GM23338 (cell line): ENCODE results near the gene KLHL4. TPM values are rescaled to one million over a fixed set of nuclear protein-coding genes. Genes with fewer than 3 reads are reported as not detected.

ENCODE experiments used
- ATAC-seq: fragments of 200-7000 bp; cut with Tn5 transposase; 3 replicates; pipeline ENCODE4 v1.9.1; 2020
- DNase-seq: peaks from one replicate; pipeline ENCODE4 v3.0.0-alpha.2; 2015; ENCODE audit warnings: low spot score
- H2AFZ ChIP-seq: fragments of 200-600 bp; sonication (generic); 2 replicates; pipeline ENCODE4 v1.8.0; 2016; ENCODE audit warnings: antibody characterized with exemption, mild to moderate bottlenecking, moderate library complexity
- H3F3A ChIP-seq: fragments of 200-600 bp; sonication (generic); replicated peaks from 2 replicates; pipeline ENCODE4 v1.8.0; 2017; ENCODE audit warnings: antibody characterized with exemption, mixed run types, low read depth
- H3K27ac ChIP-seq: fragments of 200-600 bp; sonication (generic); 2 replicates; pipeline ENCODE4 v1.6.1; 2016; ENCODE audit warnings: low read depth
- H3K27me3 ChIP-seq: fragments of 200-600 bp; sonication (generic); 2 replicates; pipeline ENCODE4 v1.8.0; 2016; ENCODE audit warnings: mild to moderate bottlenecking, mixed run types, moderate library complexity; ENCODE audit not compliant: insufficient read depth
- H3K36me3 ChIP-seq: fragments of 200-600 bp; sonication (generic); 2 replicates; pipeline ENCODE4 v1.8.0; 2016; ENCODE audit warnings: mild to moderate bottlenecking; ENCODE audit not compliant: insufficient read depth
- H3K4me1 ChIP-seq: fragments of 200-600 bp; sonication (generic); 2 replicates; pipeline ENCODE4 v1.8.0; 2016; ENCODE audit warnings: mild to moderate bottlenecking, moderate library complexity; ENCODE audit not compliant: insufficient read depth
- H3K4me2 ChIP-seq: fragments of 200-600 bp; sonication (generic); 2 replicates; pipeline ENCODE4 v1.7.1; 2017; ENCODE audit warnings: mixed run types
- H3K4me3 ChIP-seq: fragments of 200-600 bp; sonication (generic); 2 replicates; pipeline ENCODE4 v1.6.1; 2016; ENCODE audit warnings: mixed run types
- H3K79me2 ChIP-seq: fragments of 200-600 bp; sonication (generic); replicated peaks from 2 replicates; pipeline ENCODE4 v1.8.0; 2017; ENCODE audit warnings: mild to moderate bottlenecking; ENCODE audit not compliant: insufficient read depth
- H3K9me2 ChIP-seq: fragments of 200-600 bp; sonication (generic); 2 replicates; pipeline ENCODE4 v1.8.0; 2017; ENCODE audit not compliant: insufficient read depth
- H4K20me1 ChIP-seq: fragments of 200-600 bp; sonication (generic); replicated peaks from 2 replicates; pipeline ENCODE4 v1.8.0; 2017; ENCODE audit warnings: mild to moderate bottlenecking; ENCODE audit not compliant: insufficient read depth
- H3K27ac Mint-ChIP-seq: 2 replicates; pipeline ENCODE4 v1.8.0; 2020; ENCODE audit warnings: inconsistent platforms, mild to moderate bottlenecking, moderate library complexity, mixed read lengths
- H3K27me3 Mint-ChIP-seq: 3 replicates; pipeline ENCODE4 v1.8.0; 2022; ENCODE audit warnings: low read depth, mild to moderate bottlenecking, moderate library complexity, mixed read lengths, inconsistent platforms; ENCODE audit not compliant: insufficient read depth, poor library complexity
- H3K36me3 Mint-ChIP-seq: 3 replicates; pipeline ENCODE4 v1.8.0; 2021; ENCODE audit warnings: low read depth, mild to moderate bottlenecking, inconsistent platforms, moderate library complexity, mixed read lengths
- H3K4me1 Mint-ChIP-seq: 3 replicates; pipeline ENCODE4 v1.8.0; 2020; ENCODE audit warnings: mild to moderate bottlenecking, inconsistent platforms, mixed read lengths
- H3K4me3 Mint-ChIP-seq: 3 replicates; pipeline ENCODE4 v1.8.0; 2021; ENCODE audit warnings: moderate library complexity, mild to moderate bottlenecking, inconsistent platforms, mixed read lengths
- H3K9me3 Mint-ChIP-seq: 3 replicates; pipeline ENCODE4 v1.8.0; 2020; ENCODE audit warnings: moderate library complexity, mild to moderate bottlenecking, inconsistent platforms, mixed read lengths
- CREB1 ChIP-seq: fragments of 250-450 bp; sonication (Bioruptor Pico); IDR thresholded peaks from 2 replicates; pipeline ENCODE4 v1.5.0; 2020; ENCODE audit warnings: low read depth, mild to moderate bottlenecking, moderate library complexity
- EZH2 ChIP-seq: fragments of 200-600 bp; sonication (generic); IDR thresholded peaks from one replicate; pipeline ENCODE4 v1.8.0; 2017; ENCODE audit warnings: antibody characterized with exemption, mild to moderate bottlenecking, low read depth; ENCODE audit not compliant: unreplicated experiment
- EZH2phosphoT487 ChIP-seq: fragments of 200-600 bp; sonication (generic); IDR thresholded peaks from one replicate; pipeline ENCODE4 v1.8.1; 2018; ENCODE audit warnings: antibody characterized with exemption; ENCODE audit not compliant: unreplicated experiment
- JUNB ChIP-seq: IDR thresholded peaks from one replicate; pipeline ENCODE4 v1.6.1; 2016; ENCODE audit warnings: antibody characterized with exemption; ENCODE audit not compliant: unreplicated experiment
- NANOG ChIP-seq: IDR thresholded peaks from 2 replicates; pipeline ENCODE4 v1.6.1; 2016; ENCODE audit warnings: antibody characterized with exemption, borderline replicate concordance
- POLR2AphosphoS5 ChIP-seq: IDR thresholded peaks from 2 replicates; pipeline ENCODE4 v1.6.1; 2016; ENCODE audit warnings: antibody characterized with exemption, low read depth
- STAT1 ChIP-seq: IDR thresholded peaks from one replicate; pipeline ENCODE4 v1.6.1; 2016; ENCODE audit warnings: antibody characterized with exemption; ENCODE audit not compliant: unreplicated experiment
- ZNF114 ChIP-seq: fragments of 250-450 bp; sonication (Bioruptor Pico); IDR thresholded peaks from 2 replicates; pipeline ENCODE4 v1.5.0; 2020; ENCODE audit warnings: mild to moderate bottlenecking, moderate library complexity
- ZNF331 ChIP-seq: fragments of 250-450 bp; sonication (Bioruptor Pico); IDR thresholded peaks from 2 replicates; pipeline ENCODE4 v1.5.0; 2020; ENCODE audit warnings: low read depth, mild to moderate bottlenecking, moderate library complexity
- polyA plus RNA-seq: library from polyadenylated mRNA; unstranded; fragments of >200 nt; fragmentation: Nextera tagmentation; extraction: Ambion mirVana; gene quantifications from 2 replicates; pipeline ENCODE4 v1.2.1, GENCODE V29; 2016
- total RNA-seq: library from RNA; depleted of rRNA; stranded (reverse); fragments of >200 nt; shearing (Covaris generic); gene quantifications from 2 replicates; pipeline ENCODE4 v1.2.3, GENCODE V29; 2014
- TF ChIP-seq, protein P1 (sequence below), 2 experiments: fragments of 200-600 bp in 1 of 2; sonication (generic) in 1 of 2; conservative IDR thresholded peaks; 2 replicates each; pipeline versions ENCODE4 v1.5.1 to v1.6.1; 2016 to 2017; ENCODE audit warnings: antibody characterized with exemption in 2 of 2, low read depth in 2 of 2, mild to moderate bottlenecking in 2 of 2, moderate library complexity in 1 of 2
- TF ChIP-seq, protein P2 (sequence below): IDR thresholded peaks from one replicate; pipeline ENCODE4 v1.6.1; 2018; ENCODE audit warnings: antibody characterized with exemption; ENCODE audit not compliant: unreplicated experiment
- TF ChIP-seq, protein P3 (sequence below): IDR thresholded peaks from 2 replicates; pipeline ENCODE4 v1.6.1; 2016; ENCODE audit warnings: antibody characterized with exemption

Gene KLHL4
- total and polyA plus RNA-seq, 2 experiments from 2014 or later, result 1.8 to 6.2 TPM

DNA sequence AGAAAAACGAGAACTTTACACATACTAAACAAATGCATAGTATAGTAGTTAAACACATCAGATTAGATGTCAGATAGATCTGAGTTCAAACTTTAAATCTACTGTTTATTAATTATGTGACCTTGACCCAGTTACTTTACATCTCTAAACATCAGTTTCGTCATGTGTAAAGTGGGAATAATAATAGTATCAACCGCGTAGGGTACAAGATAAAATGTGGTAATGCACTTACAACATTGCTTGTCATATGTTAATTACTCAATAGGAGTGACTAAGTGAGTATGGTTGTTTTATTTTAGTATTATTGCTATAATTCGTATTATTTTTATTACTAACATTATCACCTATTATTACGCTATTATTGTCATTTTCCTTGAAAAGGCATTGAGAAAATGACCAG is 144.2 kb downstream of the KLHL4 start (continued):
- TF ChIP-seq, protein P1, sequence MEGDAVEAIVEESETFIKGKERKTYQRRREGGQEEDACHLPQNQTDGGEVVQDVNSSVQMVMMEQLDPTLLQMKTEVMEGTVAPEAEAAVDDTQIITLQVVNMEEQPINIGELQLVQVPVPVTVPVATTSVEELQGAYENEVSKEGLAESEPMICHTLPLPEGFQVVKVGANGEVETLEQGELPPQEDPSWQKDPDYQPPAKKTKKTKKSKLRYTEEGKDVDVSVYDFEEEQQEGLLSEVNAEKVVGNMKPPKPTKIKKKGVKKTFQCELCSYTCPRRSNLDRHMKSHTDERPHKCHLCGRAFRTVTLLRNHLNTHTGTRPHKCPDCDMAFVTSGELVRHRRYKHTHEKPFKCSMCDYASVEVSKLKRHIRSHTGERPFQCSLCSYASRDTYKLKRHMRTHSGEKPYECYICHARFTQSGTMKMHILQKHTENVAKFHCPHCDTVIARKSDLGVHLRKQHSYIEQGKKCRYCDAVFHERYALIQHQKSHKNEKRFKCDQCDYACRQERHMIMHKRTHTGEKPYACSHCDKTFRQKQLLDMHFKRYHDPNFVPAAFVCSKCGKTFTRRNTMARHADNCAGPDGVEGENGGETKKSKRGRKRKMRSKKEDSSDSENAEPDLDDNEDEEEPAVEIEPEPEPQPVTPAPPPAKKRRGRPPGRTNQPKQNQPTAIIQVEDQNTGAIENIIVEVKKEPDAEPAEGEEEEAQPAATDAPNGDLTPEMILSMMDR (conservative IDR thresholded peaks at IDR 0.05; ENCODE audit: low read depth in 2 of 2), result no peak
- TF ChIP-seq NANOG (no peak), POLR2AphosphoS5 (no peak), EZH2phosphoT487 (no peak), ZNF114 (CRISPR knock-in tag) (no peak), ZNF331 (CRISPR knock-in tag) (no peak), STAT1 (no peak)
- TF ChIP-seq, protein P2, sequence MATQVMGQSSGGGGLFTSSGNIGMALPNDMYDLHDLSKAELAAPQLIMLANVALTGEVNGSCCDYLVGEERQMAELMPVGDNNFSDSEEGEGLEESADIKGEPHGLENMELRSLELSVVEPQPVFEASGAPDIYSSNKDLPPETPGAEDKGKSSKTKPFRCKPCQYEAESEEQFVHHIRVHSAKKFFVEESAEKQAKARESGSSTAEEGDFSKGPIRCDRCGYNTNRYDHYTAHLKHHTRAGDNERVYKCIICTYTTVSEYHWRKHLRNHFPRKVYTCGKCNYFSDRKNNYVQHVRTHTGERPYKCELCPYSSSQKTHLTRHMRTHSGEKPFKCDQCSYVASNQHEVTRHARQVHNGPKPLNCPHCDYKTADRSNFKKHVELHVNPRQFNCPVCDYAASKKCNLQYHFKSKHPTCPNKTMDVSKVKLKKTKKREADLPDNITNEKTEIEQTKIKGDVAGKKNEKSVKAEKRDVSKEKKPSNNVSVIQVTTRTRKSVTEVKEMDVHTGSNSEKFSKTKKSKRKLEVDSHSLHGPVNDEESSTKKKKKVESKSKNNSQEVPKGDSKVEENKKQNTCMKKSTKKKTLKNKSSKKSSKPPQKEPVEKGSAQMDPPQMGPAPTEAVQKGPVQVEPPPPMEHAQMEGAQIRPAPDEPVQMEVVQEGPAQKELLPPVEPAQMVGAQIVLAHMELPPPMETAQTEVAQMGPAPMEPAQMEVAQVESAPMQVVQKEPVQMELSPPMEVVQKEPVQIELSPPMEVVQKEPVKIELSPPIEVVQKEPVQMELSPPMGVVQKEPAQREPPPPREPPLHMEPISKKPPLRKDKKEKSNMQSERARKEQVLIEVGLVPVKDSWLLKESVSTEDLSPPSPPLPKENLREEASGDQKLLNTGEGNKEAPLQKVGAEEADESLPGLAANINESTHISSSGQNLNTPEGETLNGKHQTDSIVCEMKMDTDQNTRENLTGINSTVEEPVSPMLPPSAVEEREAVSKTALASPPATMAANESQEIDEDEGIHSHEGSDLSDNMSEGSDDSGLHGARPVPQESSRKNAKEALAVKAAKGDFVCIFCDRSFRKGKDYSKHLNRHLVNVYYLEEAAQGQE, result no peak
- TF ChIP-seq, protein P3, sequence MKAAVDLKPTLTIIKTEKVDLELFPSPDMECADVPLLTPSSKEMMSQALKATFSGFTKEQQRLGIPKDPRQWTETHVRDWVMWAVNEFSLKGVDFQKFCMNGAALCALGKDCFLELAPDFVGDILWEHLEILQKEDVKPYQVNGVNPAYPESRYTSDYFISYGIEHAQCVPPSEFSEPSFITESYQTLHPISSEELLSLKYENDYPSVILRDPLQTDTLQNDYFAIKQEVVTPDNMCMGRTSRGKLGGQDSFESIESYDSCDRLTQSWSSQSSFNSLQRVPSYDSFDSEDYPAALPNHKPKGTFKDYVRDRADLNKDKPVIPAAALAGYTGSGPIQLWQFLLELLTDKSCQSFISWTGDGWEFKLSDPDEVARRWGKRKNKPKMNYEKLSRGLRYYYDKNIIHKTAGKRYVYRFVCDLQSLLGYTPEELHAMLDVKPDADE, result no peak

DNA sequence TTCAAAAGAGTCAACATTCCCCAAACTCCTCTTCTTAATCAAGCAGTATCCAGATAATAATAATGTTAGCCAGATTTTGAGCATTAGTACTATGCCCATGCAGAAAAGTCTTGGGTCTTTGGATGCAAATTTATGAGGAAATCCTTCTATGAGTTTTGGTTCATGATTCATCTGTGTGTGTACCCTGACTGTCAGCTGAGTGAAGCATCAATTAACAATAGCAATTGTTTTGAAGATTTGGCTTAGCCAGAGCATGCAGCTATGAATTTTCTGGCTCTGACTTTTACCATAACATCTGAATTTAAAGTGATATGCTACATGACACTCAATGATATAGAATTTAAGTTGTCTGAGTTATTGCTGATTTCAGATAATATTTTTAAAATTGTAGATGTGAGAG is 145.8 kb downstream of the KLHL4 start:
- Mint-ChIP-seq H3K27me3 (no peaks in the 10 kb centered on the region), H3K9me3 (no peaks in the 10 kb centered on the region), H3K4me1 (peaks cover 8% of the 10 kb centered on the region; the same call in 2 of the 3 replicates), H3K27ac (no peak overlapping the region), H3K4me3 (no peak overlapping the region), H3K36me3 (no peaks in the 10 kb centered on the region; the same call in 2 of the 3 replicates)
- Histone ChIP-seq H3K27me3 (no peaks in the 10 kb centered on the region), H3K79me2 (no peaks in the 10 kb centered on the region), H3K4me2 (no peak overlapping the region), H3F3A (no peaks in the 10 kb centered on the region), H4K20me1 (no peaks in the 10 kb centered on the region), H3K9me2 (no peaks in the 10 kb centered on the region), H3K4me3 (no peak overlapping the region), H3K4me1 (peaks cover 6% of the 10 kb centered on the region; the same call in 1 of the 2 replicates), H2AFZ (no peak overlapping the region), H3K27ac (peak overlapping the region; percentile 59; the same call in 1 of the 2 replicates), H3K36me3 (no peaks in the 10 kb centered on the region)
- DNase-seq (no peak), ATAC-seq (no peak)
- TF ChIP-seq STAT1 (no peak), POLR2AphosphoS5 (no peak), ZNF331 (CRISPR knock-in tag) (no peak), ZNF114 (CRISPR knock-in tag) (no peak), JUNB (no peak), EZH2phosphoT487 (no peak), EZH2 (no peak), NANOG (no peak), CREB1 (no peak)
- TF ChIP-seq, protein P2, result no peak
- TF ChIP-seq, protein P3, result no peak
- TF ChIP-seq, protein P1 (conservative IDR thresholded peaks at IDR 0.05; ENCODE audit: low read depth in 2 of 2), result no peak
